Measurements from ENCODE around the gene VAC14. TPM values are rescaled to one million over a fixed set of nuclear protein-coding genes. Genes with fewer than 3 reads are reported as not detected.

Gene VAC14
- polyA plus RNA-seq, 6 donors from 2014 or later = 29.3 to 64.6 (median 38.7) TPM

DNA sequence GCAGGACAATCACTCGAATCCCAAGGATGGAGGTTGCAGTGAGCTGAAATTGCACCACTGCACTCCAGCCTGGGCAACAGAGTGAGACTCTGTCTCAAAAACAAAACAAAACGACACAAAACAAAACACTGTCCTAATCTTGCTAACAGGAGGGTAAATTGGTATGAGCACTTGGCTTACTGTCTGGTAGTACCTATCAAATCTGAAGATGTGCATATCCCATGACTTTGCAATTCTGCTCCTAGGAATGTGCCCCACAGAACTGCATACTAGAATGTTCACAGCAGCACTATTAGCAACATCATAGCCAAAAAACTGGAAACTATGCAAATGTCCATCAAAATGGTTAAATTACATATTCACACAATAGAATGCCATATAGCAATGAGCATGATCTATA is 130.8 kb downstream of the VAC14 start:
- Mint-ChIP-seq H3K27ac (peak overlapping the region in 1 of 6 donors; percentile 25), H3K9me3 (no peaks in the 10 kb centered on the region), H3K4me1 (no peaks in the 10 kb centered on the region), H3K27me3 (no peaks in the 10 kb centered on the region), H3K36me3 (peaks cover 6 to 17% of the 10 kb centered on the region in 2 donors), H3K4me3 (no peak overlapping the region)
- DNase-seq = no peak
- ATAC-seq (ENCODE audit: low read depth in 2 of 2) = no peak

DNA sequence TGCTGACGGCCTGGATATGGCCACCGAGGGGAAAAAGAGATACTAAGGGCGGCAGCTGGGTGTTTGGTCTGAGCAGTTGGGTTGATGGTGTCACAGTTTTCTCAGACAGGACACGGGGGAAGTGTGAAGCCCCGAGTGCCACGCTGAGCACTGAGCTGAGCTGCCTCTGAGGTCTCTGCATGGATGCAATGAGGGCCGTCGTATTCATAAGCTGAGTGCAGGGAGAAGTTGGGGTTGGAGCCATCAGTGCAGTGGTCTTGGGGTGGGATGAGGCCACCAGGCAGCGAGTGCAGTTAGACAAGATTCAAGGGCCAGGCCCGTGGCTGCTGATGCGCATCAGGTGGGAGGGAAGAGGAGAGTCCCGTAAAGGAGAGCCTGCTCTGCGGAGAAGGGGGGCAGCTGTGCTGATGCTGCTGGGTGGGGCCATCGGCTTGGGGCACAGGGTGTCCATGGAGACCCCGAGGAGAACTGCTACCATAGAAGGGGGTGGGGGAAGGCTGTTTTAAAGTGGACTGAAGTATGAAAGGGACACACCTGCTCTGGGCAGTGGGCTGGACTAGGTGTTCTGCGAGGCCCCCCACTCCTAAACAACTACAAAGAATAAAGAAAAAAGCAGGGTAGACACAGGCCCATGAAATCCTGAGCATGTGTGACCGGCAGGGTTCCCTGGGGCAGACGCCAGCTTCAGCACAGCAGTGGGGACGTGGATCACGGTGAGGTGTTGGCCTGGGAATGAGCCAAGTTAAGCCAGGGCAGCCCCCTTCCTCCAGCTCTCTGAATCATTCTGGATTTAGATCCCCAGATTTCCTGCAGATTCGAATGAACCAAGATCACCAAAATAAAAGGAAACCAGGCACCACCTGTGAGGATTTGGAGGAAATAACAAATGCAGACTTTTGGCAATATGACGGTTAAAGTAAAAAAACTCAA is 134.9 kb downstream of the VAC14 start:
- H3K27me3 Mint-ChIP-seq = no peaks in the 10 kb centered on the region
- H3K4me1 Mint-ChIP-seq = no peaks in the 10 kb centered on the region
- DNase-seq (no peak), ATAC-seq (ENCODE audit: low read depth in 2 of 2) (no peak)
- H3K9me3 Mint-ChIP-seq = no peaks in the 10 kb centered on the region
- H3K27ac Mint-ChIP-seq = no peak overlapping the region
- no peak overlapping the region for H3K4me3 Mint-ChIP-seq
- H3K36me3 Mint-ChIP-seq = peaks cover 6 to 17% of the 10 kb centered on the region in 2 donors

DNA sequence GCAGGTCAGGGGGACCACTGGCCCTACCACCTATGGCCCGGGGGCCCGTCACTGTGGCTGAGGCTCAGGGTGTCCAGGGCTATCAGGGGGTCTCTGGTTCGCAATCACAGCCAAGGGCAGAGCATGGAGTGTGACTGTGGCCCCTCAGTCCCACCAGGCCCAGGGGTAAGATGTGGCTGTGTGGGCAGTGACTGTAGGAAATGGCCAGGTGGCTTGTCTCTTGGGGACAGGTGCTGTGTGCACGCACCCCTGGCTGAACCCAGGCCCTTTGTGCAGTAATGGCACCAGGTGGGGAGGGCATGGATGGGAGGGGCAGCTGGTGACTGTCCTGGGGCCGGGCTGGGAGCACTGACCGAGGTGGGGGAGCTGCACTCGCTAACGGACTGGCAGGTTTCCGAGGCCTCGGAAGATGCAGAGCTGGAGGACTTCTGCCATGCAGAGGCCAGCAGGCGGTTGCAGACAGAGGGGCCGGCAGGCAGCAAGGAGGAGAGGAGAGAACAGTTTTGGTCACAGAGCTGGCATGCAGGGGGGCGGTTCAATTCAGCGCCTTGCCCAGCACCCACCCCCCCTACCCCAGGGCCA is 135.8 kb downstream of the VAC14 start:
- Mint-ChIP-seq H3K4me3 (no peak overlapping the region), H3K4me1 (no peaks in the 10 kb centered on the region), H3K9me3 (no peaks in the 10 kb centered on the region), H3K27ac (no peak overlapping the region), H3K36me3 (peaks cover under 1 to 17% of the 10 kb centered on the region in 2 donors), H3K27me3 (no peaks in the 10 kb centered on the region)
- no peak for ATAC-seq (ENCODE audit: low read depth in 2 of 2)
- no peak for DNase-seq

DNA sequence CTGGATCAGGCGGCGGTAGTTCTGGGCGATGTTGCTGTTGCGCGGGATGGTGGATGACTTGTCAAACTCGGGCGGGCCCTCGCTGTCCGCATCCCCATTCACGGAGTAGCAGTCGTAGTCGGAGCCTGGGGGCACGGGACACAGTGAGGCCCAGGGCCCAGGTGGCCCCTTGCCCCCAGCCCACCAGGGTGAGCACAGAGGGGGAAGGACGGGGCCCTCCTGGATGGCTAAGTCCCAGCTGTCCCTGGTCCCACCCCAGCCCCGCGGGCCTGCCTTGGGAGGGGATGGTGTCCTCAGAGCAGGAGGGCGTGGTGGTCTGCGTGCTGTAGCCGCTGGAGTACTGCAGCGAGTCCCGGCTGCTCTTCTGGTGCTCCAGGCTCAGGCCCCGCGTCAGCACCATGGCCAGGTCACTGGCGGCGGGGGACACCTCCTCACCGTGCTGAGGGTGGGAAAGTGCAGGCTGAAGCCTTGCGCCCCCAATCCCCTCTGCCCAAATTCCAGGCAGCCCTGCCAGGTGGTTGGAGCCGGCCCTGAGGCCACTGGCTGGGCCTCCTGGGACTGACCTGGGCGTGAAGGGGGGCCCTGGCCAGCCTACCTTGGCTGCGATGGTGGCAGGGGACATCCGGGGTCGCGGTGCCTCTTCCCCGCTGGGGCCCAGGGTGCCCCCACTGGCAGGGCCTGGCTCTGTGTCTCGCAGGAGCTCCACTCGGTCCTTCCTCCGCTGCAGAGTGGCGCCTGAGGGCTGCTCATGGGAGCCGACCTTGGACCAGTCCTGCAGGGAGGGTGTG is 136.4 kb downstream of the VAC14 start:
- no peak for DNase-seq
- no peaks in the 10 kb centered on the region for H3K9me3 Mint-ChIP-seq
- H3K4me3 Mint-ChIP-seq = no peak overlapping the region
- no peaks in the 10 kb centered on the region for H3K4me1 Mint-ChIP-seq
- no peak overlapping the region for H3K27ac Mint-ChIP-seq
- no peaks in the 10 kb centered on the region for H3K27me3 Mint-ChIP-seq
- ATAC-seq (ENCODE audit: low read depth in 2 of 2) = no peak
- H3K36me3 Mint-ChIP-seq = peaks cover 0 to 17% of the 10 kb centered on the region in 2 donors

GRCh38 chr16:70663524-70664324 is 137.2 kb downstream of the VAC14 start:
- DNase-seq (no peak), ATAC-seq (ENCODE audit: low read depth in 2 of 2) (no peak)
- no peaks in the 10 kb centered on the region for H3K27me3 Mint-ChIP-seq
- H3K4me3 Mint-ChIP-seq = no peak overlapping the region
- peaks cover 0 to 12% of the 10 kb centered on the region in 2 donors for H3K36me3 Mint-ChIP-seq
- no peak overlapping the region for H3K27ac Mint-ChIP-seq
- H3K9me3 Mint-ChIP-seq = no peaks in the 10 kb centered on the region
- H3K4me1 Mint-ChIP-seq = no peaks in the 10 kb centered on the region

DNA sequence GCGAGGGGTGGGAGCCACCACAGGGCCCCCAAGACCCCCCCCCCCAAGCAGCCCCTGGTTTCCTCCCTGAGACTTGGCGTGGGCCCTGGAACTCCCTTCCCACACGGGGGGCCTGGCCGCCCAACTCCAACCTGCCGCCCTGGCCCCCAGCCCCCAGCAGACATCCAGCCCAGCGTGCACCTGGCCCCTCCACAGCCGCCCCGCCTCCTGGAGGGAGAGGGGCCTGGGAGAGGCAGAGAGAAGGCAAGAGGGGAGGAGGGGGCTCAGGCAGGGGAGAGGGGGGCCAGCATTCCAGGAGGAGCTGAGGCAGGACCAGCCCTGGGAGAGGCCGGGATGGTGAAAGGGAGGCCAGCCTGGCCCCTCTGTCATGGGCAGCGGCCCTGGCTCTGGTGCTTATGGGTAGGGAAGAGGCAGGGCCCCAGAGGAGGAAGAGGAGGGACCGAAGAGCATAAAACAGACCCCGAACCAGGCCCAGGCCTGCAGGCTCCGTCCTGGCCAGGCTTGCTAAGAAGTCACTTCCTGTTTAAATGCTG is 137.9 kb downstream of the VAC14 start:
- H3K4me3 Mint-ChIP-seq = no peak overlapping the region
- no peaks in the 10 kb centered on the region for H3K9me3 Mint-ChIP-seq
- DNase-seq (no peak), ATAC-seq (ENCODE audit: low read depth in 2 of 2) (no peak)
- no peak overlapping the region for H3K27ac Mint-ChIP-seq
- no peaks in the 10 kb centered on the region for H3K4me1 Mint-ChIP-seq
- H3K36me3 Mint-ChIP-seq = peaks cover 0 to 10% of the 10 kb centered on the region in 2 donors
- H3K27me3 Mint-ChIP-seq = no peaks in the 10 kb centered on the region

- no peak overlapping the region for H3K27ac Mint-ChIP-seq
Observed at GRCh38 chr16:70661918-70662641, 138.9 kb downstream of the VAC14 start.

GRCh38 chr16:70661534-70661917 is 139.4 kb downstream of the VAC14 start:
- no peak overlapping the region for H3K27ac Mint-ChIP-seq
- ATAC-seq (ENCODE audit: low read depth in 2 of 2) (no peak), DNase-seq (no peak)
- no peak overlapping the region for H3K4me3 Mint-ChIP-seq
- H3K27me3 Mint-ChIP-seq = peaks cover 0 to 4% (median 0%) of the 10 kb centered on the region in 3 donors
- H3K9me3 Mint-ChIP-seq = no peaks in the 10 kb centered on the region
- no peaks in the 10 kb centered on the region for H3K4me1 Mint-ChIP-seq
- peaks cover 0 to 10% of the 10 kb centered on the region in 2 donors for H3K36me3 Mint-ChIP-seq

More at GRCh38 chr16:70661918-70662641, 138.9 kb downstream of the VAC14 start:
- H3K4me1 Mint-ChIP-seq = no peaks in the 10 kb centered on the region
- H3K36me3 Mint-ChIP-seq = peaks cover 0 to 10% of the 10 kb centered on the region in 2 donors
- no peak overlapping the region for H3K4me3 Mint-ChIP-seq
- H3K9me3 Mint-ChIP-seq = no peaks in the 10 kb centered on the region
- ATAC-seq (ENCODE audit: low read depth in 2 of 2) = no peak
- no peaks in the 10 kb centered on the region for H3K27me3 Mint-ChIP-seq
- no peak for DNase-seq

DNA sequence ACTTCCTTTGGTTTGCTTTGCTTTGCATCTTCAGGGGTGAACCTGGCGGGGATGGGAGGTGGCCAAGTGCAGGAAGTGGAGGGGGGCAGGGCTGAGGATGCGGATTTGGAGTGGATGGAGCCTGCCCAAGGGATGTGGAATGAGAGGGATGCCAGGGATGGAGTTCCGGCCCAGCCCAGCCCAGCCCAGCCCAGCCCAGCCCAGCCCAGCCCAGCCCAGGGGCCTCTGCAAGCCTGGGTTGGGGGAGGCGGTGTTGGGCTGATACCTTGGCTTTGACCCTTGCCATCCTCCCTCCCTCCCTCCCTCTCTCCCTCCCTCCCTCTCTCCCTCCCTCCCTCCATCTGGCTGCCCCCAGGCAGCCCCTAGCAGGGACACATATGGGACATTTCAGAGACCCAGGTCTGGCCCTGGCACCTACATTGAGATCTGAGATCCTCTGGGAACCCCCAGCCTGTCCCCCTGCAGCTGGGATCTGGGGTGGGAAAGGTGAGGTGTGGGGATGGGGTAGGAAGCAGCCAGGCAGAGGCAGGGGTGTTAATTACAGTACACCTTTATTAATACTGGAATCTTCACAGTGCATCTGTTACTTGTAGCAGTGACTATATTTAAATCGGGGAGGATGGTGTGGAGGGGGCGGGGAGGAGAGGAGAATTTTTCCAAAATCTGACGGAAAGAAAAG is 140.1 kb downstream of the VAC14 start:
- ATAC-seq (ENCODE audit: low read depth in 2 of 2) = no peak
- peaks cover 0 to 3% of the 10 kb centered on the region in 2 donors for H3K36me3 Mint-ChIP-seq
- H3K27ac Mint-ChIP-seq = peak overlapping the region in 1 of 6 donors; percentile 16
- H3K27me3 Mint-ChIP-seq = peaks cover 0 to 4% (median 0%) of the 10 kb centered on the region in 3 donors
- no peak overlapping the region for H3K4me3 Mint-ChIP-seq
- no peaks in the 10 kb centered on the region for H3K9me3 Mint-ChIP-seq
- DNase-seq = no peak
- no peaks in the 10 kb centered on the region for H3K4me1 Mint-ChIP-seq

DNA sequence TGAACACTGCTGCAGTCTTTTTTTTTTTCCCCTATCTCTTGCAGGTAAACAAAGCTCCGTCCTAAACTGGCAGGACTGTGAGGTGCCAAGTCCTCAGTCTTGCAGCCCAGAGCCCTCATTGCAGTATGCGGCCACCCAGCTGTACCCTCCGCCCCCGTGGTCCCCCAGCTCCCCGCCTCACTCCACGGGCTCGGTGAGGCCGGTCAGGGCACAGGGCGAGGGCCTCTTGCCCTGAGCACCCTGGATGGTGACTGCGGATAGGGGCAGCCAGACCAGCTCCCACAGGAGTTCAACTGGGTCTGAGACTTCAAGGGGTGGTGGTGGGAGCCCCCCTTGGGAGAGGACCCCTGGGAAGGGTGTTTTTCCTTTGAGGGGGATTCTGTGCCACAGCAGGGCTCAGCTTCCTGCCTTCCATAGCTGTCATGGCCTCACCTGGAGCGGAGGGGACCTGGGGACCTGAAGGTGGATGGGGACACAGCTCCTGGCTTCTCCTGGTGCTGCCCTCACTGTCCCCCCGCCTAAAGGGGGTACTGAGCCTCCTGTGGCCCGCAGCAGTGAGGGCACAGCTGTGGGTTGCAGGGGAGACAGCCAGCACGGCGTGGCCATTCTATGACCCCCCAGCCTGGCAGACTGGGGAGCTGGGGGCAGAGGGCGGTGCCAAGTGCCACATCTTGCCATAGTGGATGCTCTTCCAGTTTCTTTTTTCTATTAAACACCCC is 140.8 kb downstream of the VAC14 start:
- Mint-ChIP-seq H3K4me1 (no peaks in the 10 kb centered on the region), H3K27ac (no peak overlapping the region), H3K36me3 (no peaks in the 10 kb centered on the region), H3K27me3 (peaks cover 0 to 4% (median 0%) of the 10 kb centered on the region in 3 donors), H3K9me3 (no peaks in the 10 kb centered on the region), H3K4me3 (no peak overlapping the region)
- ATAC-seq (ENCODE audit: low read depth in 2 of 2) (no peak), DNase-seq (no peak)

DNA sequence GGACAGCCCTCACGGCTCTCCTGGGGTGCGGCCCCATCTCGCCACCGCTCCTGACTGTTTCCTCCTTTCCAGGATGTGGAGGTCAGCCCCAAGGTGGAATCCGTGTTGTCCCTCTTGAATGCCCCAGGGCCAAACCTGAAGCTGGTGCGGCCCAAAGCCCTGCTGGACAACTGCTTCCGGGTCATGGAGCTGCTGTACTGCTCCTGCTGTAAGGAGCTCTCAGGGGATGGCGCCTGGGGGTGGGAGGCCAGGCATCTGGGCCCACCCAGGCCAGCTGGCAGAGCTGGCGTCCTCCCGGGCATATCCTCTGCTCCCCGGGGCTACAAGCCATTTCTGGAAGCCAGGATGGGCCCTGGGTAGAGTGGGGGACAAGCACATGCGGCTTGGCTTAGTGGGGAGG is 141.4 kb downstream of the VAC14 start:
- H3K4me3 Mint-ChIP-seq = no peak overlapping the region
- H3K27me3 Mint-ChIP-seq = peaks cover 0 to 4% (median 0%) of the 10 kb centered on the region in 3 donors

More for the DNA sequence above, 141.4 kb downstream of the VAC14 start:
- no peak for ATAC-seq (ENCODE audit: low read depth in 2 of 2)
- Mint-ChIP-seq H3K27ac (no peak overlapping the region), H3K4me1 (no peaks in the 10 kb centered on the region), H3K9me3 (no peaks in the 10 kb centered on the region), H3K36me3 (no peaks in the 10 kb centered on the region)
- no peak for DNase-seq

Data from naive B cell (primary cell).